Breast epithelium (tissue), 3 donors: Measurements from ENCODE around the gene CHST8.

Experiments
- POLR2A ChIP-seq: fragments of 450-650 bp; IDR thresholded peaks from one replicate; pipeline ENCODE4 v1.6.1; 2016; ENCODE audit warnings: antibody characterized with exemption, mild to moderate bottlenecking, moderate library complexity
- TF ChIP-seq, protein P1 (sequence below), 3 donors: fragments of 450-650 bp; IDR thresholded peaks; one replicate each; pipeline ENCODE4 v1.5.1; 2016 to 2017; ENCODE audit warnings: antibody characterized with exemption in 3 of 3, mild to moderate bottlenecking in 3 of 3, moderate library complexity in 3 of 3

DNA sequence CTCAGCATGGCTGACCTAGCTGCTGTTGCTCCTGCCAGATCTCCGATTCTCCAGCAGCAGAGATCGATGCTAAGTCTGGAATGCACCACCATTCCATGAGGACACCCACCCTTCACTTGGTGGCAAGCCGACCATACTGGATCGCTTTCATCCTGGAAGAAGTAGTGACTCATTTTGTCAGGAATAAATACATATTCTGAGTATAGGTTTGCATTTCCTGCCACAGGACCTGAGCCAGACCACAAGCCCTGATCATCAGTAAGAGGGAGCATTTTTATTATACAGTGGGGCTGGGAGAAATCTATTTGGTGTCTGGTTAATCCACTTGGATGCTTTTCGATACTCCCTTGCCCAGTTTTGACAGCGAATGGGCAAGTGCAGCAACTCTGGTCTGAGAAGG lies 164.0 kb downstream of the CHST8 start:
- TF ChIP-seq POLR2A: no peak
- TF ChIP-seq, protein P1, sequence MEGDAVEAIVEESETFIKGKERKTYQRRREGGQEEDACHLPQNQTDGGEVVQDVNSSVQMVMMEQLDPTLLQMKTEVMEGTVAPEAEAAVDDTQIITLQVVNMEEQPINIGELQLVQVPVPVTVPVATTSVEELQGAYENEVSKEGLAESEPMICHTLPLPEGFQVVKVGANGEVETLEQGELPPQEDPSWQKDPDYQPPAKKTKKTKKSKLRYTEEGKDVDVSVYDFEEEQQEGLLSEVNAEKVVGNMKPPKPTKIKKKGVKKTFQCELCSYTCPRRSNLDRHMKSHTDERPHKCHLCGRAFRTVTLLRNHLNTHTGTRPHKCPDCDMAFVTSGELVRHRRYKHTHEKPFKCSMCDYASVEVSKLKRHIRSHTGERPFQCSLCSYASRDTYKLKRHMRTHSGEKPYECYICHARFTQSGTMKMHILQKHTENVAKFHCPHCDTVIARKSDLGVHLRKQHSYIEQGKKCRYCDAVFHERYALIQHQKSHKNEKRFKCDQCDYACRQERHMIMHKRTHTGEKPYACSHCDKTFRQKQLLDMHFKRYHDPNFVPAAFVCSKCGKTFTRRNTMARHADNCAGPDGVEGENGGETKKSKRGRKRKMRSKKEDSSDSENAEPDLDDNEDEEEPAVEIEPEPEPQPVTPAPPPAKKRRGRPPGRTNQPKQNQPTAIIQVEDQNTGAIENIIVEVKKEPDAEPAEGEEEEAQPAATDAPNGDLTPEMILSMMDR (IDR thresholded peaks at IDR 0.05): no peak
